CD14-positive monocyte (primary cell): ENCODE results near the gene TERT. TPM values are rescaled to one million over a fixed set of nuclear protein-coding genes. Genes with fewer than 3 reads are reported as not detected.

Experiments used
- DNase-seq, 3 donors: peaks; one replicate each; pipeline ENCODE4 v3.0.0-alpha.2; 2011 to 2022
- H2AFZ ChIP-seq: 2 replicates; pipeline ENCODE4 v1.6.0; 2012; ENCODE audit warnings: mild to moderate bottlenecking, low read depth, low read length, inconsistent platforms; ENCODE audit not compliant: insufficient read depth, poor library complexity, severe bottlenecking
- H3K27ac ChIP-seq, 2 donors: 1 replicate in 1 of 2; 2 replicates in 1 of 2; pipeline ENCODE4 v1.5.1; 2012 to 2013; ENCODE audit warnings: low read length in 2 of 2, control low read depth in 1 of 2, inconsistent platforms in 1 of 2, low read depth in 1 of 2, mild to moderate bottlenecking in 1 of 2
- H3K27me3 ChIP-seq, 2 donors: one replicate each; pipeline versions ENCODE4 v1.6.0 to v1.6.1; 2011 to 2013; ENCODE audit warnings: low read length in 2 of 2; ENCODE audit not compliant: control insufficient read depth in 2 of 2, insufficient read depth in 2 of 2
- H3K36me3 ChIP-seq, 2 donors: replicated peaks in 1 of 2; 1 replicate in 1 of 2; 2 replicates in 1 of 2; pipeline versions ENCODE4 v1.5.1 to v1.6.1; 2012 to 2013; ENCODE audit warnings: low read length in 2 of 2, control low read depth in 1 of 2, inconsistent platforms in 1 of 2, mild to moderate bottlenecking in 1 of 2; ENCODE audit not compliant: insufficient read depth in 2 of 2, control insufficient read depth in 1 of 2
- H3K4me1 ChIP-seq, 2 donors: 1 replicate in 1 of 2; 2 replicates in 1 of 2; pipeline versions ENCODE4 v1.5.1 to v1.6.1; 2012 to 2013; ENCODE audit warnings: low read length in 2 of 2, control low read depth in 1 of 2, inconsistent platforms in 1 of 2, mild to moderate bottlenecking in 1 of 2, moderate library complexity in 1 of 2; ENCODE audit not compliant: insufficient read depth in 2 of 2, control insufficient read depth in 1 of 2
- H3K4me2 ChIP-seq: replicated peaks from 2 replicates; pipeline ENCODE3; 2012; ENCODE audit warnings: low read length, moderate library complexity, mild to moderate bottlenecking; ENCODE audit not compliant: poor library complexity, severe bottlenecking; ENCODE audit errors: extremely low read depth
- H3K4me3 ChIP-seq, 3 experiments: fragments of 200-600 bp in 1 of 3; sonication (generic) in 1 of 3; replicated peaks in 1 of 3; 1 replicate in 2 of 3; 2 replicates in 1 of 3; pipeline ENCODE4 v1.5.1; 2011 to 2013; ENCODE audit warnings: low read length in 3 of 3, mild to moderate bottlenecking in 3 of 3, control low read depth in 2 of 3, low read depth in 2 of 3, inconsistent platforms in 1 of 3, moderate library complexity in 1 of 3
- H3K79me2 ChIP-seq: 2 replicates; pipeline ENCODE4 v1.6.0; 2012; ENCODE audit warnings: mild to moderate bottlenecking, control low read depth, inconsistent platforms, low read length, moderate library complexity; ENCODE audit not compliant: insufficient read depth
- H3K9ac ChIP-seq: 2 replicates; pipeline ENCODE4 v1.6.0; 2017; ENCODE audit warnings: low read length, mild to moderate bottlenecking; ENCODE audit not compliant: insufficient read depth, poor library complexity, severe bottlenecking
- H3K9me3 ChIP-seq, 2 donors: replicated peaks in 1 of 2; 1 replicate in 1 of 2; 2 replicates in 1 of 2; pipeline versions ENCODE4 v1.5.1 to v1.6.1; 2012 to 2013; ENCODE audit warnings: low read length in 2 of 2, control low read depth in 1 of 2; ENCODE audit not compliant: control insufficient read depth in 1 of 2, insufficient read depth in 1 of 2
- H4K20me1 ChIP-seq: 2 replicates; pipeline ENCODE4 v1.6.0; 2012; ENCODE audit warnings: mild to moderate bottlenecking, low read length, control low read depth, moderate library complexity; ENCODE audit not compliant: insufficient read depth
- H3K27ac Mint-ChIP-seq, 7 donors: one replicate each; pipeline ENCODE4 v1.8.0; 2020; ENCODE audit warnings: mild to moderate bottlenecking in 7 of 7, mixed read lengths in 7 of 7, moderate library complexity in 6 of 7, inconsistent platforms in 2 of 7
- H3K27me3 Mint-ChIP-seq, 3 donors: one replicate each; pipeline ENCODE4 v1.8.0; 2021 to 2022; ENCODE audit warnings: low read depth in 3 of 3, mild to moderate bottlenecking in 3 of 3, mixed read lengths in 3 of 3, moderate library complexity in 3 of 3, inconsistent platforms in 1 of 3
- H3K36me3 Mint-ChIP-seq, 2 donors: one replicate each; pipeline ENCODE4 v1.8.0; 2020; ENCODE audit warnings: mixed read lengths in 2 of 2, inconsistent platforms in 1 of 2, mild to moderate bottlenecking in 1 of 2
- H3K4me1 Mint-ChIP-seq: one replicate; pipeline ENCODE4 v1.8.0; 2020; ENCODE audit warnings: mild to moderate bottlenecking, mixed read lengths
- H3K4me3 Mint-ChIP-seq, 2 donors: one replicate each; pipeline ENCODE4 v1.8.0; 2020; ENCODE audit warnings: mild to moderate bottlenecking in 2 of 2, mixed read lengths in 2 of 2, moderate library complexity in 1 of 2
- H3K9me3 Mint-ChIP-seq, 7 donors: one replicate each; pipeline ENCODE4 v1.8.0; 2020 to 2022; ENCODE audit warnings: mixed read lengths in 7 of 7, mild to moderate bottlenecking in 6 of 7, moderate library complexity in 6 of 7, inconsistent platforms in 2 of 7
- CTCF ChIP-seq: fragments of 200-600 bp; IDR thresholded peaks from one replicate; pipeline ENCODE4 v1.8.0; 2022; ENCODE audit warnings: antibody characterized with exemption, mild to moderate bottlenecking
- WGBS: methylation state at CpG from one replicate; pipeline ENCODE4 v1.1.5; 2013; ENCODE audit warnings: missing lambda C conversion rate; ENCODE audit not compliant: insufficient coverage; 5-methylcytosine and 5-hydroxymethylcytosine counted together
- intact Hi-C, 2 donors: fragments of 100-400 bp; cut with micrococcal nuclease; formaldehyde crosslinking; loops; one replicate each; pipeline versions ENCODE4 v1.15.0 to v1.15.1; 2023
- polyA plus RNA-seq, 3 donors: library from polyadenylated mRNA; depleted of rRNA in 1 of 3; unstranded in 2 of 3; stranded (reverse) in 1 of 3; fragments of 300-500 nt in 2 of 3; fragments of >200 nt in 1 of 3; fragmentation: Illumina TruSeq in 2 of 3; gene quantifications; 1 replicate in 2 of 3; 2 replicates in 1 of 3; pipeline ENCODE4 v1.2.3, GENCODE V29; 2012 to 2021

The TERT gene
- polyA plus RNA-seq, 3 donors = not detected

GRCh38 chr5:1338196-1338490 is 43.3 kb upstream of the TERT start:
- H3K9me3 ChIP-seq = no peaks in the 10 kb centered on the region
- peaks cover 0 to 3% (median 0%) of the 10 kb centered on the region in 3 donors for H3K27me3 Mint-ChIP-seq
- no peaks in the 10 kb centered on the region for H3K27me3 ChIP-seq
- peaks cover 0 to 2% of the 10 kb centered on the region in 2 donors for H3K4me1 ChIP-seq
- WGBS = 98% methylated on average over 9 of the region's 12 CpGs
- H3K27ac Mint-ChIP-seq = peak overlapping the region in 1 of 7 donors; percentile 46
- H3K4me3 ChIP-seq = no peak overlapping the region
- no peak overlapping the region for H3K4me2 ChIP-seq
- H3K36me3 Mint-ChIP-seq = peaks cover 81 to 96% of the 10 kb centered on the region in 2 donors
- no peak overlapping the region for H3K27ac ChIP-seq
- peaks cover 7% of the 10 kb centered on the region for H3K79me2 ChIP-seq
- intact Hi-C loops = no loop called here
- H3K9ac ChIP-seq = no peak overlapping the region
- H2AFZ ChIP-seq = no peak overlapping the region
- peaks cover 44% of the 10 kb centered on the region for H4K20me1 ChIP-seq
- H3K36me3 ChIP-seq = peaks cover 91 to 99% of the 10 kb centered on the region in 2 donors
- peaks cover 2% of the 10 kb centered on the region for H3K4me1 Mint-ChIP-seq
- TF ChIP-seq CTCF = no peak
- H3K9me3 Mint-ChIP-seq = no peaks in the 10 kb centered on the region
- H3K4me3 Mint-ChIP-seq = no peak overlapping the region
- DNase-seq = no peak

DNA sequence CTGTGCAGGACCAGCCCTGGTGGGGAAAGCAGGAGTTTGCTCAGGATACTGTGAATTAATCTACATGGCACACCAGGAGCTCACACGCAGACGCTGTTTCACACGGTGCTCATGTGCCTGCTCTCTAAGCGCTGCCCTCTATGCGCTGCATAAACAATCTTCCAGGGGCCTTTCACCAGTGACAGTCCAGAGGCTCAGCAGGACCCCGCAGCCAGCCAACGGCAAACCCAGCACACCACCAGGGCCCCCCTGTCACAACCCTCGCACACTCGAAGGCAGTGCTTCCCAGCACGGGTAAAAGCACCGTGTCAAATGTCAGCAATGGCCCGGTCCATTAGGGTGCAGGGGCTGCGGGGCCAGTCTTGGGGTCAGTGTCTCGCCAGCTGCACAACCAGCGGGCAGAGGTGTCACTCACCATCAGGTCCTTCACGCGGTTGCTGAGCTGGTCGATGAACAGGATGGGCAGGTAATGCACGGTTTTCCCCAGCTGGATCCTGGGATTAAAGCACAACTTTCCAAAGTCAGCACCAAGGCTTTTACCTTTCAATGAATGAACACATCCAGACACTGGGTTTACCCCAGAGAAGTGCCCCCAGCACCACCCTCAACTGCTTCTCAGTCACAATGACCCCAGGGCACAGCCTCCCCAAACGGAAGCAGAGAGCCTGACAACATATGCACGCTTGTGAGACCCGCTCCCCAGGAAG is 42.8 kb upstream of the TERT start:
- Histone ChIP-seq H4K20me1 (peaks cover 45% of the 10 kb centered on the region), H3K36me3 (peaks cover 92 to 99% of the 10 kb centered on the region in 2 donors), H3K4me3 (no peak overlapping the region), H3K27me3 (no peaks in the 10 kb centered on the region), H3K4me1 (no peaks in the 10 kb centered on the region), H2AFZ (no peak overlapping the region), H3K9ac (no peak overlapping the region), H3K79me2 (peaks cover 6% of the 10 kb centered on the region), H3K9me3 (no peaks in the 10 kb centered on the region), H3K27ac (no peak overlapping the region), H3K4me2 (no peak overlapping the region)
- no peaks in the 10 kb centered on the region for H3K9me3 Mint-ChIP-seq
- no peak overlapping the region for H3K4me3 Mint-ChIP-seq
- 97% methylated on average over 22 of the region's 22 CpGs for WGBS
- H3K27me3 Mint-ChIP-seq = peaks cover 0 to 3% (median 0%) of the 10 kb centered on the region in 3 donors
- H3K36me3 Mint-ChIP-seq = peaks cover 80 to 93% of the 10 kb centered on the region in 2 donors
- H3K4me1 Mint-ChIP-seq = no peaks in the 10 kb centered on the region
- intact Hi-C loops = no loop called here
- no peak for TF ChIP-seq CTCF
- no peak for DNase-seq
- H3K27ac Mint-ChIP-seq = no peak overlapping the region
